PFSK-1 (cell line): ENCODE data around the gene KCNH1.

Experiments used
- FOXP2 ChIP-seq: optimal IDR thresholded peaks from 2 replicates; pipeline ENCODE3; 2011; ENCODE audit warnings: borderline replicate concordance, control low read depth, inconsistent platforms; ENCODE audit not compliant: insufficient read depth; ENCODE audit errors: extremely low read length, extremely low read depth
- POLR2AphosphoS5 ChIP-seq: IDR thresholded peaks from 2 replicates; pipeline ENCODE4 v1.6.1; 2012; ENCODE audit warnings: low read depth, mild to moderate bottlenecking, control low read depth, low read length, moderate library complexity
- REST ChIP-seq, 2 experiments: IDR thresholded peaks; 2 replicates each; pipeline versions ENCODE4 v1.6.1 to v1.8.0; 2011 to 2012; ENCODE audit warnings: low read depth in 2 of 2, low read length in 2 of 2, control low read depth in 1 of 2, inconsistent platforms in 1 of 2, mild to moderate bottlenecking in 1 of 2, moderate library complexity in 1 of 2; ENCODE audit not compliant: insufficient read depth in 1 of 2
- SIN3A ChIP-seq: IDR thresholded peaks from 2 replicates; pipeline ENCODE4 v1.6.1; 2012; ENCODE audit warnings: mild to moderate bottlenecking, low read length, moderate library complexity, borderline replicate concordance; ENCODE audit not compliant: insufficient read depth
- TAF1 ChIP-seq: IDR thresholded peaks from 2 replicates; pipeline ENCODE4 v1.6.1; 2012; ENCODE audit warnings: low read length, control low read depth, borderline replicate concordance; ENCODE audit not compliant: insufficient read depth

DNA sequence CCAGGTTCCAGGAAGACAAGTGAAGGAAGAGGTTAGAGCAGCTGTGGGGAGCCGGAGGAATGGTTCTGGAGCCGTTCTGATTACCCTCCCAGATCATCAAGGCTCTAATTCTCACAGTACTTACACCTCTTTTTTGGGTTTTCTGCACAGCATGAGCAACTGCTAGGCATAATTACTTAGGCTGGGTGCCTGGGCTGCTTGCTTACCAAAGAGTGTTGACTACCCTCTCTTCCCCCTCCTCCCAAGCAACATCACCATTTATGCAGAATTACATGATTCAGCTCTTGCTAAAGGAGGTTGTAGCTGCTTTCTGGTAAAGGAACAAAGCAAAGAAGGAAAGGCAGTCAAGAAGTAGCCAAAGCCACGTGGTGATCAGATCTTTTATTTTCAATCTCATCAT, 397.2 kb downstream of the KCNH1 start:
- TF ChIP-seq POLR2AphosphoS5 (no peak), SIN3A (no peak), TAF1 (no peak), REST (IDR thresholded peaks at IDR 0.05; ENCODE audit: insufficient read depth in 1 of 2, low read depth in 2 of 2, low read length in 2 of 2) (no peak), FOXP2 (no peak)
